Muscle of arm (tissue), 12 donors: ENCODE data around the gene TPST2. TPM values are rescaled to one million over a fixed set of nuclear protein-coding genes. Genes with fewer than 3 reads are reported as not detected.
"Not testable (repeated sequence)": the region's sequence is repeated elsewhere in the genome, so short reads cannot be mapped to it uniquely, and the experiment has no call there.

ENCODE experiments used
- DNase-seq: peaks from one replicate; pipeline ENCODE4 v3.0.0-alpha.2; 2013
- polyA plus RNA-seq, 12 donors: library from polyadenylated mRNA; unstranded; fragments of 120-200 nt; gene quantifications; one replicate each; pipeline ENCODE4 v1.2.1, GENCODE V29; 2013; ENCODE audit not compliant: insufficient read length in 12 of 12

Gene TPST2
- polyA plus RNA-seq, 12 donors, result 5.0 to 31.4 (median 7.0) TPM; not detected in 1

- no peak for DNase-seq
These were observed 24.4 kb upstream of the TPST2 start for GRCh38 chr22:26614322-26614721.

- DNase-seq, result not testable (repeated sequence)
These were observed 23.8 kb upstream of the TPST2 start for GRCh38 chr22:26613753-26614152.

- no peak for DNase-seq
These were observed 22.7 kb upstream of the TPST2 start for GRCh38 chr22:26612652-26613051.

GRCh38 chr22:26610996-26611395, 21.1 kb upstream of the TPST2 start:
- no peak for DNase-seq

GRCh38 chr22:26610072-26610958, 20.4 kb upstream of the TPST2 start:
- DNase-seq, result peak; percentile 25

- DNase-seq, result no peak
These were observed 19.4 kb upstream of the TPST2 start for GRCh38 chr22:26609287-26609686.

- no peak for DNase-seq
These were observed 18.2 kb upstream of the TPST2 start for GRCh38 chr22:26608129-26608528.

GRCh38 chr22:26606611-26607010, 16.7 kb upstream of the TPST2 start:
- no peak for DNase-seq

- no peak for DNase-seq
These were observed 14.4 kb upstream of the TPST2 start for GRCh38 chr22:26604368-26604767.

GRCh38 chr22:26602127-26602526, 12.2 kb upstream of the TPST2 start:
- DNase-seq, result no peak

- DNase-seq, result no peak
These were observed 11.8 kb upstream of the TPST2 start for GRCh38 chr22:26601726-26602125.

- no peak for DNase-seq
These were observed 9.6 kb upstream of the TPST2 start for GRCh38 chr22:26599505-26599904.

GRCh38 chr22:26597480-26597879, 7.5 kb upstream of the TPST2 start:
- DNase-seq, result no peak

- no peak for DNase-seq
These were observed 7.1 kb upstream of the TPST2 start for GRCh38 chr22:26597026-26597425.

- no peak for DNase-seq
These were observed 3.8 kb upstream of the TPST2 start for GRCh38 chr22:26593763-26594162.

GRCh38 chr22:26592421-26592891, 2.5 kb upstream of the TPST2 start:
- no peak for DNase-seq

GRCh38 chr22:26589367-26589844, 526 bp downstream of the TPST2 start:
- DNase-seq, result no peak

GRCh38 chr22:26588729-26589366, 1.1 kb downstream of the TPST2 start:
- DNase-seq, result no peak

- no peak for DNase-seq
These were observed 1.8 kb downstream of the TPST2 start for GRCh38 chr22:26587991-26588613.

GRCh38 chr22:26586556-26587325, 3.2 kb downstream of the TPST2 start:
- DNase-seq, result no peak

GRCh38 chr22:26585104-26585790, 4.7 kb downstream of the TPST2 start:
- no peak for DNase-seq
